Panc1 (cell line): ENCODE measurements around the gene FADS2. TPM values are rescaled to one million over a fixed set of nuclear protein-coding genes. Genes with fewer than 3 reads are reported as not detected.

Experiments used
- ATAC-seq: fragments of 200-7000 bp; cut with Tn5 transposase; 2 replicates; pipeline ENCODE4 v1.9.1; 2020; ENCODE audit warnings: mild to moderate bottlenecking, moderate library complexity
- BruUV-seq: library from RNA; stranded (reverse); fragments of 400-500 nt; replicated peaks from 2 replicates; lab custom pipeline; 2021; lab: Mats Ljungman, UMichigan
- CTCF ChIA-PET: fragments of 300-600 bp; sonication (Branson Sonifier 250); formaldehyde crosslinking; loops from one replicate; lab custom pipeline; 2022; ENCODE audit warnings: antibody characterized with exemption; lab: Charles Lee
- POLR2A ChIA-PET: fragments of 300-600 bp; sonication (Branson Sonifier 250); formaldehyde crosslinking; loops from one replicate; lab custom pipeline; 2022; ENCODE audit warnings: antibody characterized with exemption; lab: Charles Lee
- DNase-seq: peaks from one replicate; pipeline ENCODE4 v3.0.0-alpha.2; 2010; ENCODE audit warnings: low read depth, low spot score
- H3K27ac ChIP-seq: 2 replicates; pipeline ENCODE4 v1.5.1; 2011; ENCODE audit warnings: mild to moderate bottlenecking, low read length, inconsistent platforms
- H3K27me3 ChIP-seq: fragments of 200-500 bp; sonication (Bioruptor generic); 2 replicates; pipeline ENCODE4 v1.6.0; 2014; ENCODE audit warnings: low read length, inconsistent platforms; ENCODE audit not compliant: control insufficient read depth, insufficient read depth
- H3K36me3 ChIP-seq: fragments of 200-500 bp; sonication (Bioruptor generic); 2 replicates; pipeline ENCODE4 v1.5.1; 2014; ENCODE audit warnings: inconsistent platforms, mild to moderate bottlenecking, low read length, moderate library complexity; ENCODE audit not compliant: control insufficient read depth, insufficient read depth
- H3K4me1 ChIP-seq: 2 replicates; pipeline ENCODE4 v1.5.1; 2011; ENCODE audit warnings: inconsistent platforms, mild to moderate bottlenecking, low read length, moderate library complexity; ENCODE audit not compliant: control insufficient read depth, insufficient read depth
- H3K4me3 ChIP-seq, 2 experiments: 2 replicates each; pipeline ENCODE4 v1.5.1; 2011 to 2012; ENCODE audit warnings: low read depth in 2 of 2, low read length in 2 of 2, mild to moderate bottlenecking in 2 of 2, inconsistent platforms in 1 of 2, moderate library complexity in 1 of 2
- H3K9me3 ChIP-seq: fragments of 200-500 bp; sonication (Bioruptor generic); 2 replicates; pipeline ENCODE4 v1.5.1; 2014; ENCODE audit warnings: low read depth, mild to moderate bottlenecking, inconsistent platforms, low read length, moderate library complexity; ENCODE audit not compliant: control insufficient read depth, insufficient read depth
- POLR2AphosphoS5 ChIP-seq: IDR thresholded peaks from 2 replicates; pipeline ENCODE4 v1.6.1; 2012; ENCODE audit warnings: mild to moderate bottlenecking, low read depth, low read length, moderate library complexity
- SIN3A ChIP-seq: IDR thresholded peaks from 2 replicates; pipeline ENCODE4 v1.6.1; 2012; ENCODE audit warnings: low read depth, mild to moderate bottlenecking, low read length, moderate library complexity, borderline replicate concordance; ENCODE audit not compliant: insufficient read depth
- TCF7L2 ChIP-seq: IDR thresholded peaks from 2 replicates; pipeline ENCODE4 v1.6.1; 2011; ENCODE audit warnings: mild to moderate bottlenecking, low read depth, low read length, inconsistent platforms
- in situ Hi-C: cut with HindIII; loops from 2 replicates; pipeline ENCODE4 v1.10.0; 2016; ENCODE audit warnings: low sequenced_read_pairs, low pct_unique_long_range_greater_than_20kb
- intact Hi-C: fragments of 100-400 bp; cut with micrococcal nuclease; formaldehyde crosslinking; loops from one replicate; pipeline ENCODE4 v1.10.0; 2022; ENCODE audit not compliant: unreplicated experiment
- total RNA-seq: library from RNA; stranded (reverse); gene quantifications from one replicate; pipeline ENCODE4 v1.2.1, GENCODE V29; 2021; ENCODE audit not compliant: unreplicated experiment
- TF ChIP-seq, protein P1 (sequence below): fragments of 450-650 bp; IDR thresholded peaks from 2 replicates; pipeline ENCODE4 v1.5.1; 2017; ENCODE audit warnings: mild to moderate bottlenecking
- TF ChIP-seq, protein P2 (sequence below), 2 experiments: IDR thresholded peaks; 2 replicates each; pipeline ENCODE4 v1.6.1; 2011 to 2012; ENCODE audit warnings: low read depth in 2 of 2, control low read depth in 1 of 2, low read length in 1 of 2, mild to moderate bottlenecking in 1 of 2, moderate library complexity in 1 of 2; ENCODE audit not compliant: insufficient read depth in 1 of 2

FADS2 gene
- total RNA-seq, 1 experiment from 2014 or later = 679 TPM

- no peak overlapping the region for H3K4me3 ChIP-seq
- peaks cover 7% of the 10 kb centered on the region for H3K36me3 ChIP-seq
- DNase-seq (no peak), ATAC-seq (no peak)
- no peaks in the 10 kb centered on the region for H3K27me3 ChIP-seq
- CTCF ChIA-PET = interaction anchor here (1.0 to 1.2 kb wide), 2 partner anchors 12 to 286 kb away, joined by 7 to 8 read pairs; no protein-coding TSS in a partner anchor
- H3K4me1 ChIP-seq = peaks cover 13% of the 10 kb centered on the region
- in situ Hi-C loops = no loop called here
- BruUV-seq = no TSS peak
- no peak overlapping the region for H3K27ac ChIP-seq
- POLR2A ChIA-PET = no interaction called here
- intact Hi-C loops = loop anchor here (2.0 kb wide), 1 partner anchor 49 kb away; no protein-coding TSS in a partner anchor
- TF ChIP-seq TCF7L2 = no peak
- no peak for TF ChIP-seq SIN3A
- no peak for TF ChIP-seq POLR2AphosphoS5
- TF ChIP-seq, protein P1, sequence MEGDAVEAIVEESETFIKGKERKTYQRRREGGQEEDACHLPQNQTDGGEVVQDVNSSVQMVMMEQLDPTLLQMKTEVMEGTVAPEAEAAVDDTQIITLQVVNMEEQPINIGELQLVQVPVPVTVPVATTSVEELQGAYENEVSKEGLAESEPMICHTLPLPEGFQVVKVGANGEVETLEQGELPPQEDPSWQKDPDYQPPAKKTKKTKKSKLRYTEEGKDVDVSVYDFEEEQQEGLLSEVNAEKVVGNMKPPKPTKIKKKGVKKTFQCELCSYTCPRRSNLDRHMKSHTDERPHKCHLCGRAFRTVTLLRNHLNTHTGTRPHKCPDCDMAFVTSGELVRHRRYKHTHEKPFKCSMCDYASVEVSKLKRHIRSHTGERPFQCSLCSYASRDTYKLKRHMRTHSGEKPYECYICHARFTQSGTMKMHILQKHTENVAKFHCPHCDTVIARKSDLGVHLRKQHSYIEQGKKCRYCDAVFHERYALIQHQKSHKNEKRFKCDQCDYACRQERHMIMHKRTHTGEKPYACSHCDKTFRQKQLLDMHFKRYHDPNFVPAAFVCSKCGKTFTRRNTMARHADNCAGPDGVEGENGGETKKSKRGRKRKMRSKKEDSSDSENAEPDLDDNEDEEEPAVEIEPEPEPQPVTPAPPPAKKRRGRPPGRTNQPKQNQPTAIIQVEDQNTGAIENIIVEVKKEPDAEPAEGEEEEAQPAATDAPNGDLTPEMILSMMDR = no peak
- TF ChIP-seq, protein P2, sequence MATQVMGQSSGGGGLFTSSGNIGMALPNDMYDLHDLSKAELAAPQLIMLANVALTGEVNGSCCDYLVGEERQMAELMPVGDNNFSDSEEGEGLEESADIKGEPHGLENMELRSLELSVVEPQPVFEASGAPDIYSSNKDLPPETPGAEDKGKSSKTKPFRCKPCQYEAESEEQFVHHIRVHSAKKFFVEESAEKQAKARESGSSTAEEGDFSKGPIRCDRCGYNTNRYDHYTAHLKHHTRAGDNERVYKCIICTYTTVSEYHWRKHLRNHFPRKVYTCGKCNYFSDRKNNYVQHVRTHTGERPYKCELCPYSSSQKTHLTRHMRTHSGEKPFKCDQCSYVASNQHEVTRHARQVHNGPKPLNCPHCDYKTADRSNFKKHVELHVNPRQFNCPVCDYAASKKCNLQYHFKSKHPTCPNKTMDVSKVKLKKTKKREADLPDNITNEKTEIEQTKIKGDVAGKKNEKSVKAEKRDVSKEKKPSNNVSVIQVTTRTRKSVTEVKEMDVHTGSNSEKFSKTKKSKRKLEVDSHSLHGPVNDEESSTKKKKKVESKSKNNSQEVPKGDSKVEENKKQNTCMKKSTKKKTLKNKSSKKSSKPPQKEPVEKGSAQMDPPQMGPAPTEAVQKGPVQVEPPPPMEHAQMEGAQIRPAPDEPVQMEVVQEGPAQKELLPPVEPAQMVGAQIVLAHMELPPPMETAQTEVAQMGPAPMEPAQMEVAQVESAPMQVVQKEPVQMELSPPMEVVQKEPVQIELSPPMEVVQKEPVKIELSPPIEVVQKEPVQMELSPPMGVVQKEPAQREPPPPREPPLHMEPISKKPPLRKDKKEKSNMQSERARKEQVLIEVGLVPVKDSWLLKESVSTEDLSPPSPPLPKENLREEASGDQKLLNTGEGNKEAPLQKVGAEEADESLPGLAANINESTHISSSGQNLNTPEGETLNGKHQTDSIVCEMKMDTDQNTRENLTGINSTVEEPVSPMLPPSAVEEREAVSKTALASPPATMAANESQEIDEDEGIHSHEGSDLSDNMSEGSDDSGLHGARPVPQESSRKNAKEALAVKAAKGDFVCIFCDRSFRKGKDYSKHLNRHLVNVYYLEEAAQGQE (IDR thresholded peaks at IDR 0.05; ENCODE audit: insufficient read depth in 1 of 2, low read depth in 2 of 2, low read length in 1 of 2) = no peak
- no peaks in the 10 kb centered on the region for H3K9me3 ChIP-seq
These were observed 32.1 kb upstream of the FADS2 start for GRCh38 chr11:61795876-61796526.

DNA sequence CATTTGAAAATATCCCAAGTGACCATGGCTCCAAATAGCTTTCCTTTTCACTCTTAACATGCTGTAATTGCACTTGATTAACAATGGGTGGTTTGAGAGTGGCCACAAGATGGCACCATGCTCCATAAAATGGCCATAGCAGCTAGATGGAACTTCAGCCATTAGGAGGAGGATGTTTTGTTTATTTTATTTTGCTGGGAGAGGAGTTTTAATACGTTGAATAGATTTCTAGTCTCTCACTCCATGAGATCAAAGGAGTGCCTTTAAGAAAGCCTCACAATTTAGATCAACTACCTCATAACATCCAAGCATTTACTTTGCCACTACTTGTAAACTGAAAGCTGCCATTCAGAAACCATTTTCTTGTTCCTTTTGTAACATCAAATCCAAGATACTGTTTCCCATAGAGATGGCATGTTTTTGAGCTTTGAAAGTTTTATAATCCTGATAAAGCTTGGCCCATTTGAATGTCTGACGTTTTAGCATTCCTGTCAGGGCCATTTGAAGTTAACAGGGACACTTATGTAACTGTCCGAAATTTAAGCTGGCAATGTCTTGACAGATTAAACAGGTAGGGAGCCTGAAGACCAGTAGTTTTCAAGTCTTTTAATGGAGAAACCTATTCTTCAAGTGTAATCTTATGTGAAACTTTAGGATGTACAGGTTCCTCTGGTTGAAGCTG lies 30.7 kb upstream of the FADS2 start:
- DNase-seq (peak; percentile 67), ATAC-seq (no peak)
- Histone ChIP-seq H3K27me3 (no peaks in the 10 kb centered on the region), H3K4me3 (no peak overlapping the region), H3K27ac (0 out of 2 replicates have a peak overlapping the region, but pooled peaks have one; percentile 27), H3K36me3 (peaks cover 12% of the 10 kb centered on the region), H3K9me3 (no peaks in the 10 kb centered on the region), H3K4me1 (peaks cover 9% of the 10 kb centered on the region; the same call in 1 of the 2 replicates)
- ChIA-PET POLR2A (interaction anchor here (0.5 to 1.3 kb wide), 5 partner anchors 16 to 1517 kb away, joined by 3 to 6 read pairs (median 3); no protein-coding TSS in a partner anchor), CTCF (interaction anchor here (0.6 to 1.4 kb wide), 10 partner anchors 8 to 369 kb away, joined by 3 to 10 read pairs (median 7); no protein-coding TSS in a partner anchor)
- in situ Hi-C loops = no loop called here
- TF ChIP-seq, protein P1 = peak; percentile 82
- TF ChIP-seq POLR2AphosphoS5 = peak; percentile 50; the same call in 1 of the 2 replicates
- TF ChIP-seq SIN3A = no peak
- no TSS peak for BruUV-seq
- intact Hi-C loops = loop anchor here (2.0 kb wide), 1 partner anchor 47 kb away; no protein-coding TSS in a partner anchor
